Activated T-cell treated with anti-CD3 and anti-CD28 coated beads, Interleukin-2, amount 50 U/mL, for 1 hour (primary cell): Measurements from ENCODE around the gene NOL9.
"Not testable (repeated sequence)": the region's sequence is repeated elsewhere in the genome, so short reads cannot be mapped to it uniquely, and the experiment has no call there.

ENCODE experiments used
- DNase-seq: peaks from one replicate; pipeline ENCODE4 v3.0.0-alpha.2; 2020

The NOL9 gene

GRCh38 chr1:6570987-6571386, 16.7 kb upstream of the NOL9 start:
- no peak for DNase-seq

- no peak for DNase-seq
Observed at GRCh38 chr1:6570100-6570499, 15.8 kb upstream of the NOL9 start.

GRCh38 chr1:6569033-6569432, 14.7 kb upstream of the NOL9 start:
- no peak for DNase-seq

- DNase-seq, result no peak
Observed at GRCh38 chr1:6560267-6560666, 6.0 kb upstream of the NOL9 start.

GRCh38 chr1:6559161-6559560, 4.8 kb upstream of the NOL9 start:
- not testable (repeated sequence) for DNase-seq

GRCh38 chr1:6557597-6557996, 3.3 kb upstream of the NOL9 start:
- DNase-seq, result no peak

GRCh38 chr1:6554907-6555778, 830 bp upstream of the NOL9 start, which contains the start of gene TAS1R1:
TAS1R1 (plus strand) TSS chr1:6555307; CDS start chr1:6555374, 67 bp downstream.
- DNase-seq, result no peak

- DNase-seq, result no peak
Observed at GRCh38 chr1:6547301-6547700, 7.0 kb downstream of the NOL9 start.

- no peak for DNase-seq
Observed at GRCh38 chr1:6546326-6546725, 8.0 kb downstream of the NOL9 start.

- DNase-seq, result no peak
Observed at GRCh38 chr1:6545276-6546112, 8.8 kb downstream of the NOL9 start.

- no peak for DNase-seq
Observed at GRCh38 chr1:6544831-6545230, 9.5 kb downstream of the NOL9 start.

GRCh38 chr1:6538956-6539355, 15.4 kb downstream of the NOL9 start:
- DNase-seq, result no peak

GRCh38 chr1:6536291-6536690, 18.0 kb downstream of the NOL9 start:
- no peak for DNase-seq

- no peak for DNase-seq
Observed at GRCh38 chr1:6535214-6535613, 19.1 kb downstream of the NOL9 start.

GRCh38 chr1:6534248-6534822, 20.0 kb downstream of the NOL9 start:
- DNase-seq, result no peak

GRCh38 chr1:6531996-6532395, 22.3 kb downstream of the NOL9 start:
- DNase-seq, result no peak

GRCh38 chr1:6530504-6531160, 23.7 kb downstream of the NOL9 start:
- no peak for DNase-seq

GRCh38 chr1:6528492-6528891, 25.8 kb downstream of the NOL9 start:
- no peak for DNase-seq

GRCh38 chr1:6526316-6526715, 28.0 kb downstream of the NOL9 start:
- DNase-seq, result no peak

- no peak for DNase-seq
Observed at GRCh38 chr1:6523566-6523965, 30.7 kb downstream of the NOL9 start.

- DNase-seq, result no peak
Observed at GRCh38 chr1:6521536-6521935, 32.8 kb downstream of the NOL9 start.

GRCh38 chr1:6519935-6520671, 34.2 kb downstream of the NOL9 start:
- DNase-seq, result no peak
